Activated CD4-positive, alpha-beta memory T cell treated with anti-CD3 and anti-CD28 coated beads for 36 hours (primary cell): Measurements from ENCODE around the gene COL4A2. TPM values are rescaled to one million over a fixed set of nuclear protein-coding genes. Genes with fewer than 3 reads are reported as not detected.

Experiments
- CTCF ChIA-PET: fragments of 350-600 bp; sonication (Branson Sonifier 250); formaldehyde crosslinking; loops from one replicate; lab custom pipeline; 2021; ENCODE audit warnings: antibody characterized with exemption, inconsistent platforms; lab: Charles Lee
- POLR2A ChIA-PET: fragments of 350-600 bp; sonication (Branson Sonifier 250); formaldehyde crosslinking; loops from one replicate; lab custom pipeline; 2021; ENCODE audit warnings: antibody characterized with exemption; lab: Charles Lee
- DNase-seq: peaks from one replicate; pipeline ENCODE4 v3.0.0-alpha.2; 2020
- H3K27ac Mint-ChIP-seq: one replicate; pipeline ENCODE4 v1.8.0; 2021; ENCODE audit warnings: mixed read lengths
- H3K27me3 Mint-ChIP-seq: one replicate; pipeline ENCODE4 v1.8.0; 2021; ENCODE audit warnings: mixed read lengths
- H3K36me3 Mint-ChIP-seq: one replicate; pipeline ENCODE4 v1.8.0; 2021; ENCODE audit warnings: mixed read lengths
- H3K4me1 Mint-ChIP-seq: one replicate; pipeline ENCODE4 v1.8.0; 2021; ENCODE audit warnings: low read depth, mixed read lengths
- H3K4me3 Mint-ChIP-seq: one replicate; pipeline ENCODE4 v1.8.0; 2021; ENCODE audit warnings: mild to moderate bottlenecking, mixed read lengths
- H3K9me3 Mint-ChIP-seq: one replicate; pipeline ENCODE4 v1.8.0; 2021; ENCODE audit warnings: mixed read lengths
- intact Hi-C: fragments of 100-400 bp; cut with micrococcal nuclease; formaldehyde crosslinking; loops from one replicate; pipeline ENCODE4 v1.15.1; 2023
- total RNA-seq, 2 experiments: library from RNA; stranded (reverse); gene quantifications; one replicate each; pipeline ENCODE4 v1.2.3, GENCODE V29; 2021

COL4A2 gene
- total RNA-seq, 2 experiments from 2014 or later = not detected

GRCh38 chr13:110379905-110380341 lies 72.8 kb downstream of the COL4A2 start:
- ChIA-PET POLR2A (no interaction called here), CTCF (no interaction called here)
- DNase-seq = no peak
- no peaks in the 10 kb centered on the region for H3K36me3 Mint-ChIP-seq
- intact Hi-C loops = loop anchor here (10.0 kb wide), 1 partner anchor 835 kb away; no protein-coding TSS in a partner anchor
- H3K27ac Mint-ChIP-seq = no peak overlapping the region
- H3K9me3 Mint-ChIP-seq = peaks cover 11% of the 10 kb centered on the region
- H3K4me3 Mint-ChIP-seq = no peak overlapping the region
- peaks cover 15% of the 10 kb centered on the region for H3K27me3 Mint-ChIP-seq
- peaks cover 2% of the 10 kb centered on the region for H3K4me1 Mint-ChIP-seq

GRCh38 chr13:110380359-110381028 lies 73.4 kb downstream of the COL4A2 start:
- Mint-ChIP-seq H3K4me3 (no peak overlapping the region), H3K36me3 (no peaks in the 10 kb centered on the region), H3K4me1 (peaks cover 2% of the 10 kb centered on the region), H3K27me3 (peaks cover 11% of the 10 kb centered on the region), H3K9me3 (peaks cover 11% of the 10 kb centered on the region), H3K27ac (no peak overlapping the region)
- intact Hi-C loops = no loop called here
- CTCF ChIA-PET = interaction anchor here (0.6 kb wide), 1 partner anchor 1419 kb away, joined by 3 read pairs; no protein-coding TSS in a partner anchor
- POLR2A ChIA-PET = no interaction called here
- no peak for DNase-seq

- Mint-ChIP-seq H3K27me3 (peaks cover 10% of the 10 kb centered on the region), H3K4me1 (peaks cover 2% of the 10 kb centered on the region), H3K36me3 (no peaks in the 10 kb centered on the region), H3K27ac (no peak overlapping the region), H3K9me3 (peaks cover 13% of the 10 kb centered on the region), H3K4me3 (no peak overlapping the region)
- CTCF ChIA-PET = interaction anchor here (0.6 kb wide), 1 partner anchor 1419 kb away, joined by 3 read pairs; no protein-coding TSS in a partner anchor
- intact Hi-C loops = no loop called here
- DNase-seq = no peak
- POLR2A ChIA-PET = no interaction called here
Observed at GRCh38 chr13:110381029-110381360, 73.9 kb downstream of the COL4A2 start.

- CTCF ChIA-PET = no interaction called here
- Mint-ChIP-seq H3K4me1 (peaks cover 2% of the 10 kb centered on the region), H3K4me3 (no peak overlapping the region), H3K36me3 (no peaks in the 10 kb centered on the region), H3K27ac (no peak overlapping the region), H3K27me3 (peaks cover 9% of the 10 kb centered on the region), H3K9me3 (peaks cover 14% of the 10 kb centered on the region)
- intact Hi-C loops = no loop called here
- POLR2A ChIA-PET = no interaction called here
- DNase-seq = peak; percentile 19
Observed at GRCh38 chr13:110382229-110382628, 75.1 kb downstream of the COL4A2 start.

- Mint-ChIP-seq H3K9me3 (peaks cover 14% of the 10 kb centered on the region), H3K36me3 (no peaks in the 10 kb centered on the region), H3K27me3 (peaks cover 11% of the 10 kb centered on the region), H3K27ac (no peak overlapping the region), H3K4me1 (peaks cover 4% of the 10 kb centered on the region), H3K4me3 (no peak overlapping the region)
- POLR2A ChIA-PET = no interaction called here
- intact Hi-C loops = no loop called here
- DNase-seq = no peak
- CTCF ChIA-PET = no interaction called here
Observed at GRCh38 chr13:110382830-110383229, 75.7 kb downstream of the COL4A2 start.

GRCh38 chr13:110387451-110388107 lies 80.5 kb downstream of the COL4A2 start:
- ChIA-PET POLR2A (no interaction called here), CTCF (no interaction called here)
- no peak overlapping the region for H3K4me3 Mint-ChIP-seq
- H3K36me3 Mint-ChIP-seq = peaks cover 2% of the 10 kb centered on the region
- peak; percentile 44 for DNase-seq
- no peak overlapping the region for H3K27ac Mint-ChIP-seq
- H3K4me1 Mint-ChIP-seq = peaks cover 10% of the 10 kb centered on the region
- H3K9me3 Mint-ChIP-seq = peaks cover 5% of the 10 kb centered on the region
- intact Hi-C loops = loop anchor here (5.0 kb wide), 1 partner anchor 45 kb away; no protein-coding TSS in a partner anchor
- peaks cover 37% of the 10 kb centered on the region for H3K27me3 Mint-ChIP-seq

- no peak overlapping the region for H3K27ac Mint-ChIP-seq
- no peak overlapping the region for H3K4me3 Mint-ChIP-seq
- peaks cover 10% of the 10 kb centered on the region for H3K4me1 Mint-ChIP-seq
- H3K36me3 Mint-ChIP-seq = peaks cover 2% of the 10 kb centered on the region
- ChIA-PET POLR2A (no interaction called here), CTCF (no interaction called here)
- intact Hi-C loops = loop anchor here (5.0 kb wide), 1 partner anchor 46 kb away; no protein-coding TSS in a partner anchor
- H3K9me3 Mint-ChIP-seq = peaks cover 5% of the 10 kb centered on the region
- DNase-seq = no peak
- peaks cover 37% of the 10 kb centered on the region for H3K27me3 Mint-ChIP-seq
Observed at GRCh38 chr13:110388108-110388943, 81.2 kb downstream of the COL4A2 start.

- peaks cover 3% of the 10 kb centered on the region for H3K9me3 Mint-ChIP-seq
- peaks cover 2% of the 10 kb centered on the region for H3K36me3 Mint-ChIP-seq
- peaks cover 49% of the 10 kb centered on the region for H3K27me3 Mint-ChIP-seq
- H3K4me3 Mint-ChIP-seq = no peak overlapping the region
- POLR2A ChIA-PET = no interaction called here
- DNase-seq = no peak
- intact Hi-C loops = no loop called here
- no peak overlapping the region for H3K27ac Mint-ChIP-seq
- peaks cover 10% of the 10 kb centered on the region for H3K4me1 Mint-ChIP-seq
- CTCF ChIA-PET = no interaction called here
Observed at GRCh38 chr13:110390567-110390966, 83.5 kb downstream of the COL4A2 start.

GRCh38 chr13:110391273-110391672 lies 84.2 kb downstream of the COL4A2 start:
- DNase-seq = no peak
- Mint-ChIP-seq H3K27ac (no peak overlapping the region), H3K36me3 (peaks cover 2% of the 10 kb centered on the region), H3K4me3 (no peak overlapping the region), H3K27me3 (peaks cover 49% of the 10 kb centered on the region), H3K4me1 (peaks cover 10% of the 10 kb centered on the region), H3K9me3 (no peaks in the 10 kb centered on the region)
- intact Hi-C loops = no loop called here
- CTCF ChIA-PET = no interaction called here
- POLR2A ChIA-PET = no interaction called here

GRCh38 chr13:110392510-110393240 lies 85.6 kb downstream of the COL4A2 start:
- H3K27ac Mint-ChIP-seq = no peak overlapping the region
- H3K36me3 Mint-ChIP-seq = peaks cover 2% of the 10 kb centered on the region
- H3K27me3 Mint-ChIP-seq = peaks cover 61% of the 10 kb centered on the region
- CTCF ChIA-PET = no interaction called here
- H3K4me3 Mint-ChIP-seq = no peak overlapping the region
- intact Hi-C loops = no loop called here
- POLR2A ChIA-PET = no interaction called here
- H3K4me1 Mint-ChIP-seq = peaks cover 9% of the 10 kb centered on the region
- DNase-seq = no peak
- H3K9me3 Mint-ChIP-seq = no peaks in the 10 kb centered on the region

GRCh38 chr13:110393761-110394160 lies 86.7 kb downstream of the COL4A2 start:
- POLR2A ChIA-PET = no interaction called here
- H3K9me3 Mint-ChIP-seq = no peaks in the 10 kb centered on the region
- H3K36me3 Mint-ChIP-seq = peaks cover 2% of the 10 kb centered on the region
- H3K4me1 Mint-ChIP-seq = peaks cover 2% of the 10 kb centered on the region
- CTCF ChIA-PET = no interaction called here
- no peak overlapping the region for H3K27ac Mint-ChIP-seq
- intact Hi-C loops = no loop called here
- no peak overlapping the region for H3K4me3 Mint-ChIP-seq
- peaks cover 57% of the 10 kb centered on the region for H3K27me3 Mint-ChIP-seq
- DNase-seq = no peak
